ENCODE results near the gene EDDM13.
"Not testable (repeated sequence)": the region's sequence is repeated elsewhere in the genome, so short reads cannot be mapped to it uniquely, and the experiment has no call there.

Gene EDDM13

DNA sequence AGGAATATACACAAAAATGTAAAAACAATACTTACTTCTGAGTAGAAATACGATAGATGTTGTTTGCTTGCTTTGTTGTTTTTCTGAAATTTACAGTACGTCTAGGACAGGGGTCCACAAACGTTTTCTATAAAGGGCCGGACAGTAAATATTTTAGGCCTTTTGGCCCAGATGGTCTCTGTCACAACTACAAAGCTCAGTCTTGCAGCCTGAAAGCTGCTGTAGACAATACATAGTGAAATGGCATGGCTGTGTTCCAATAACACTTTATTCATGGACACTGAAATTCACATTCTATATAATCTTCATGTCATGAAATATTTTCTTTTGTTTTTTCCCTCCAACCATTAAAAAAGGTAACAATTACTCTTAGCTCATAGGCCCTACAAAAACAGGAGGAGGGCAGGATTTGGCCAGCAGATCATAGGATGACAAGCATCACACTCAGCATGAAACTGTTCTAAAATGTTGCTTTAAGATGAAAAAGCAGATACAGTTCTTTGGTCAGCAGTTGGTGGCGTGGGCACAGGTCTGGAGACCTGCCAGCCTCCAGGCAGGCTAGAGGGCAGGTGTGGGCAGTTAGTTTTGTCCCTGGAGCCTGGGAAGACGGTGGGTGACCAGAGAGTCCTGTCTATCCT, at the start of gene EDDM13:
Gene EDDM13 (plus strand): TSS at position 588 of the 638 bp plus-strand sequence. CDS start 87 bp downstream, outside the sequence.
- in situ Hi-C loops (cut with MboI; ENCODE audit: low pct_unique_long_range_greater_than_20kb, low sequenced_read_pairs): no loop called here

GRCh38 chr19:56222901-56223300, 49.6 kb upstream of the EDDM13 start:
- DNase-seq: no peak
- in situ Hi-C loops (cut with MboI; ENCODE audit: low pct_unique_long_range_greater_than_20kb, low sequenced_read_pairs): no loop called here

More for the DNA sequence above, at the start of gene EDDM13:
- no peak for DNase-seq

GRCh38 chr19:56223481-56223880, 49.1 kb upstream of the EDDM13 start:
- no peak for DNase-seq
- in situ Hi-C loops (cut with MboI; ENCODE audit: low pct_unique_long_range_greater_than_20kb, low sequenced_read_pairs): no loop called here

GRCh38 chr19:56245121-56245740, 27.3 kb upstream of the EDDM13 start:
- no peak for DNase-seq
- in situ Hi-C loops (cut with MboI; ENCODE audit: low pct_unique_long_range_greater_than_20kb, low sequenced_read_pairs): no loop called here

- DNase-seq; in situ Hi-C loops (cut with MboI; ENCODE audit: low pct_unique_long_range_greater_than_20kb, low sequenced_read_pairs): not testable (repeated sequence)
Measured at GRCh38 chr19:56245764-56246163, 26.8 kb upstream of the EDDM13 start.

GRCh38 chr19:56248736-56249338, 23.7 kb upstream of the EDDM13 start:
- DNase-seq; in situ Hi-C loops (cut with MboI; ENCODE audit: low pct_unique_long_range_greater_than_20kb, low sequenced_read_pairs): not testable (repeated sequence)

- peak; percentile 85 for DNase-seq
- in situ Hi-C loops (cut with MboI; ENCODE audit: low pct_unique_long_range_greater_than_20kb, low sequenced_read_pairs): loop anchor here (10.0 kb wide), 1 partner anchor 178 kb away; no protein-coding TSS in a partner anchor
Measured at GRCh38 chr19:56252699-56253422, 19.7 kb upstream of the EDDM13 start.

DNA sequence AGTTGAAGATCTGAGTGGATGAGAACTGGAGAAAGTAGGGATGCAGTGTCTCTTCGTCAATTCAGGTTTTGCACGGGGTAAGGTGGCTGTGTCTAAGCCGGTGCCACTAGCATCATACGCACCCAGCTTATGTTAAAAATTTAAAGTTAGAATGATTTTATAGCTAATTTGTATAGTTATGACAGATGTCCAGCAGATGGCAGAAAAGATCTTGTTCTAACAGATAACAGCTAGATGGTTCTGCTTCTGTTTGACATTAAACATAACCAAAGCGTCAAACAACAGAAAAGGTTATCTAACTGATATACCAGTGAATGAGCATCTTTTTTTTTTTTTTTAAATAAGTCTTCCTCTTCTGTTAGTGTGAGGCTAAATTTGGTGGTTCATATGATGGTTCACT, 18.8 kb upstream of the EDDM13 start:
- in situ Hi-C loops (cut with MboI; ENCODE audit: low pct_unique_long_range_greater_than_20kb, low sequenced_read_pairs): loop anchor here (10.0 kb wide), 1 partner anchor 179 kb away; no protein-coding TSS in a partner anchor
- DNase-seq: peak; percentile 56

GRCh38 chr19:56258272-56258671, 14.3 kb upstream of the EDDM13 start:
- DNase-seq: no peak
- in situ Hi-C loops (cut with MboI; ENCODE audit: low pct_unique_long_range_greater_than_20kb, low sequenced_read_pairs): loop anchor here (10.0 kb wide), 1 partner anchor 183 kb away; no protein-coding TSS in a partner anchor

DNA sequence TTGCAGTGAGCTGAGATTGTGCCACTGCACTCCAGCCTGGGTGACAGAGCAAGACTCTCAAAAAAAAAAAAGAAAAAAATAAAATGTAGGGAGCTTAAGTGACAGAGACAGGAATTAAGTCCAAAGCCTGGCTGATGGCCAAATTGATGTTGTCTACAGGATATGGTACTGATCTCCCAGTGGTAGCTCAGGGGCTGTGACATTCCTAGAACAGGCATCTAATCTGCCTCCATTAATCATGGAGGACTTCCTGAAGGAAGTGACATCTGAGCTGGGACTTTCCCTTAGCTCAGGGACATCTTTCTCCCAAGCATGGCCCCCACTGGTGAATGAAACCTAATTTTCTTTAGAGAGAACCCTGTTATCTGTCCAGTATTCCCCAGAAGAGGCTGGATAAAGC, 11.4 kb upstream of the EDDM13 start:
- no peak for DNase-seq
- in situ Hi-C loops (cut with MboI; ENCODE audit: low pct_unique_long_range_greater_than_20kb, low sequenced_read_pairs): no loop called here

- in situ Hi-C loops (cut with MboI; ENCODE audit: low pct_unique_long_range_greater_than_20kb, low sequenced_read_pairs); DNase-seq: not testable (repeated sequence)
Measured at GRCh38 chr19:56261932-56262331, 10.6 kb upstream of the EDDM13 start.

GRCh38 chr19:56263319-56263718, 9.2 kb upstream of the EDDM13 start:
- DNase-seq: no peak
- in situ Hi-C loops (cut with MboI; ENCODE audit: low pct_unique_long_range_greater_than_20kb, low sequenced_read_pairs): no loop called here

GRCh38 chr19:56266051-56266450, 6.5 kb upstream of the EDDM13 start:
- in situ Hi-C loops (cut with MboI; ENCODE audit: low pct_unique_long_range_greater_than_20kb, low sequenced_read_pairs): no loop called here

DNA sequence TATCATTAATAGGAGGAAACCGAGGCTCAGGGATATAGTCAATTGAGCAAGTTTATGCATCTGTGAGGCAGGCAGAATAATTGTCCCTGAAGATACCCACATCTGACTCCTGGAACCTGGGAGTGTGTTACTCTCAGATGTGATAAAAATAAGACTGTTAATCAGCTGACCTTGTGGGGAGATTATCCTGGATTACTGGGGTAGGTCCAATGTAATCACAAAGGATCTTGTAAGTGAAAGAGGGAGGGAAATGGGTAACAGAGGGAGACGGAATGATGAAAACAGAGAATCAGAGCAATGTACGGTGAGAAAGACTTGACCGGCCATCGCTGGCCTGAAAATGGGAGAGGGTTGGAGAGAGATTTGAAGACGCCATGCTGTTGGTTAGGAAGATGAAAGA, 3.2 kb upstream of the EDDM13 start:
- in situ Hi-C loops (cut with MboI; ENCODE audit: low pct_unique_long_range_greater_than_20kb, low sequenced_read_pairs): no loop called here
- no peak for DNase-seq

More at GRCh38 chr19:56266051-56266450, 6.5 kb upstream of the EDDM13 start:
- DNase-seq: no peak

DNA sequence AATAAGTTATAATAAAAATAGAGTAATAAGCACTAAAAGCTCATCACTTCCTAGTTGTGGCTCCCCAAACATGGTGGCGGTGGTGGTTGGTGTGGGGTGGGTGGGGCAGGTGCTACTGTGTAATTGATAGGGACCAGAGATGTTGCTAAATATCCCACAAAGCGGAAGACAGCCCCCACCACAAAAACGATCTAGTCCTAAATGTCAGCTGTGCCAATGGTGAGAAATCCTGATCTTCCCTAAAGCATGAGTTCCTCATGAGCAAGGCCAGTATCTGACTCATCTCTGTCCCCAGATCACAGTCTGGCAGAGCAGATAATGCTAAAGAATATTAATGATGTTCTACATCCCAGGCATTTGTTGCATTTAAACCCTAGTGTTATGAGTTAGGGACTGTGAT, 1.9 kb upstream of the EDDM13 start:
- DNase-seq: peak; percentile 83
- in situ Hi-C loops (cut with MboI; ENCODE audit: low pct_unique_long_range_greater_than_20kb, low sequenced_read_pairs): no loop called here

DNA sequence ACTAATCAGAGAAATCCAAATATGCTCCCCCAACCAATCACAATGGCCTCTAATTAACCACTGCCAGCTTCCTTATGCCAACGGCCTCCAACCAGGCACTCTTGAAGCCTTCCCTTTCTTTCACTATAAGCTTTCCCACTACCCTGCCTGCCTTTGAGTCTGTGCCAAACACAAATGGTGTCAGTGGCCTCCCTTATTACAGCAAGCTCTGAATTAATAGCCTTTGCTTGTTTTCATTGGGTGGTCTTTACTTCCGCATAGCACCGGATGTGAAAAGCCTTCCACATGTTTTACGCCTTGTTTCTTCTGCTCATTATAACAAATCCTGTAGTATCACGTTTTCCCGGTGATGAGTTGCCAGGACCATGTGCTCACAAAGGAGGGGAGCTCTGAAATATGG, 1.4 kb upstream of the EDDM13 start:
- in situ Hi-C loops (cut with MboI; ENCODE audit: low pct_unique_long_range_greater_than_20kb, low sequenced_read_pairs): no loop called here
- DNase-seq: no peak

DNA sequence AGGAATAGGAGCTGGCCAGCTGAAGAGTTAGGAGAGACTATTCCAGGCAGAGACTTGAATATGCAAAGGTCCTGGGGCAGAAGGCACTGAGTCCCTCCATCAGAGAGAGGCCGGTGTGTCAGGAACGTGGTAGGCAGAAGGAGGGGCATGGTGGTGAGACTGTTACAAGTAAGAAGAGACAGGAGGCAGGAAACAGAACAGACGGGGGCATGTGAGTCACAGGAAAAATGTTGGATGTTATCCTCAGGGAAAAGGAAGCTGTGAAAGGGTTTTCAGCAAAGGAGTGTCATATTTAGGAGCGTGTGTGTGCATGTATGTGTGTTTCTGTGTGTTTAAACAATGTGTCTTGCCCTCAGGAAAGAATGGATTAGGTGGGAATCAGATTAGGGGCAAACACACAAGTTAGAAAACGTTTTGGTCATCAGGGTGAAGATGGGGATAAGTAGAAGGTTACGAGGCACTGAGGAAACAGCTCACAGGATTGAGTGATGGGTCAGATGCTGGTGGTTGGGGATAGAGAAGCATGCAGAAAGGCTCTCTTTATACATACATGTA, 1.1 kb downstream of the EDDM13 start:
- in situ Hi-C loops (cut with MboI; ENCODE audit: low pct_unique_long_range_greater_than_20kb, low sequenced_read_pairs): no loop called here
- DNase-seq: no peak

DNA sequence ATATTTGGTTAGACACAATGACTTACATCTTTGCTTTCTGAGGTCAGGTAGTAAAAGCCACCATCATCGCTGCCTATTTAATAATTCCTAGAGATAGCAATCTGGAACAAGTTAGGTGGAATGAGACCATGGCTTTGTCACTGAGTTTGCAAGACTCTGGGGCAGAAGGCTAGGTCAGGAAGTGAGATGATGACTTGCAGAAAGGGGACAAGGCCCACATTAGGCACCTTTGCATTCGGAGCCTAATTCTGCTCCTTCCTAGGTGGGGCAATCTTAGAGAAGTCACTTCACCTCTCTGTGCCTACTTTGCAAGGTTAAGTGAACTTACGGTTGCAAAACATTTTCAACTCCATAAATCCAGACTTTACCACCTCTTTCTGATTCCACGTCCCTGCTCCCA, 10.3 kb downstream of the EDDM13 start:
- no peak for DNase-seq
- in situ Hi-C loops (cut with MboI; ENCODE audit: low pct_unique_long_range_greater_than_20kb, low sequenced_read_pairs): no loop called here

- no peak for DNase-seq
- in situ Hi-C loops (cut with MboI; ENCODE audit: low pct_unique_long_range_greater_than_20kb, low sequenced_read_pairs): no loop called here
Measured at GRCh38 chr19:56284746-56285145, 12.2 kb downstream of the EDDM13 start.
